ENCODE results near the gene TEF.
"Not testable (repeated sequence)": the region's sequence is repeated elsewhere in the genome, so short reads cannot be mapped to it uniquely, and the experiment has no call there.

Gene TEF

DNA sequence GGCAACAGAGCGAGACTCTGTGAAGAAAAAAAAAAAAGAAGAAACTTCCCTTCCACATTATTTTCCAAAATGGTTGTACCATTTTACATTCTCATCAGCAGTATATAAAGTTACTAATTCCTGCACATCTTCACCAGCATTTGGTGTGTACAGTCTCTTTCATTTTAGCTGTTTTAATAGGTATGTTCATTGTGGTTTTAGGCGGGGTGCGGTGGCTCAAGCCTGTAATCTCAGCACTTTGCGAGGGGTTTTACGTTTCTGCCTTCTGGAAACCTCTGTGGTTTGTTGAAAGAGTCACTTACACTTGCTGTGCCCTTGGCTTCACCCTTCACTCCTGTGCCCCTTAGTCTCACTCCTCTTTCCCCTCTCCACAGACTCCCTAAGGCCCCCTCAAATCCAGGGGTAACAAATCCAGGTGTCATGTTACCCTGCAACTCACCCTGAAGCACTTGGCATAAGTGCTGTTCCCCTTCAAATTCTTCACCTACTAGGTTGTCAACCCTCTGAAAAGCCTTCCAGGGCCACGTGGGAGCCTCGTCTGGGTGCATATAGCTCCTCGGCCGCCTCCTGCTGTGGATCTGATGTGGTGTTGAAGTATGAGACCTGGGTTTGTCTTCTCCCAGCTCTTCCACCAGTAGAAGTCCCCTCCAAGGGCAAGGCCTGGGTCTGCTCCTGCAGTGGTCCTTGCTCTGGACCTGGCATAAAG is 44.1 kb downstream of the TEF start:
- no peak for DNase-seq (ENCODE audit: low read depth)

GRCh38 chr22:41429232-41429950 is 47.6 kb downstream of the TEF start:
- DNase-seq (ENCODE audit: low read depth): no peak

DNA sequence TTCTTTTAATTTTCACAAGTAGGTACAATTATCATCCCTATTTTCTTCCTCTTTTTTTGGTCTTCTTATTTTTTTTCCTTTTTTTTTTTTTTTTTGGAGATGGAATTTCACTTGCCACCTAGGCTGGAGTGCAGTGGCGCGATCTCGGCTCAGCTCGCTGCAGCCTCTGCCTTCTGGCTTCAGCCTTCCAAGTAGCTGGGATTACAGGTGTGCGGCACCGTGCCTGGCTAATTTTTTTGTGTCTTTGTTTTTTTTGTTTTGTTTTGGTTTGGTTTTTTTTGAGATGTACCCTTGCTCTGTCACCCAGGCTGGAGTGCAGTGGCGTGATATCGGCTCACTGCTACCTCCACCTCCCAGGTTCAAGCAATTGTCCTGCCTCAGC is 48.2 kb downstream of the TEF start:
- no peak for DNase-seq (ENCODE audit: low read depth)

DNA sequence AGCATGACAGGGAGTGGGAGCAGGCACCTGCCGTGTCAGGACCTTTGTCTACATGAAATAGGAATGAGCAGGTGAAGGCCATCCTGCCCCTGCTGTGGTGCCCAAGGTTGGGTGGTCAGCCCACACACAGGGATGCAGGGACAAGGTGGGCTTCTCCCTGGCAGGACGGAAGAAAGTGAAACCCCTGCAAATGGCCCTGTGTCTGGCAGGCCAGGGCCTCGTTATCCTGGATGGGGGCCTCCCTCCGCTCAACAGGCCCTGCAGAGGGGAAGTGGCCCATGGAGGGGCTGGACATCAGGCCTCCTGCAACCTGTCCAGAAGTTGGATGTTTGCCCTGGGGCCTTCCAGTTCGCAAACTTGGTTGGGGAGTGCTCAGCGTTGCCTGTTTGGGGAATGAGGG is 49.9 kb downstream of the TEF start:
- no peak for DNase-seq (ENCODE audit: low read depth)

DNA sequence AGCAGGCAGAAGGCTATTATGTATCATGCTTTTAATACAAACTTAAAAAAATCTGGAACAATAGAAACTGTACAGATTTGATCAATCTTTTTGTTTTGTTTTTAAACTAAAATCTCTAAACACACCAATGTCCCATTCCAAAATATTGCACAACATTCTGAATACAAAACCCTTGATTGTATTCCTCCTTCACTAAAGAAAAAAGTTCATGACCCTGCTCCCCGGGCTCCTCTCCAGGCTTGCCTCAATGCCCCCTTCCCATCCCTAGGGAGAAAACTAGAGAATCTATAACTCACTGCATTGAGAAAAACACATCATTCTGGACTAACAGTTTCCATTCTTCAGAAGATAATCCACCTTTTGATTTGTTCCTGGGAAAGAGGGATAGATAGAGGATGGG is 51.7 kb downstream of the TEF start:
- not testable (repeated sequence) for DNase-seq (ENCODE audit: low read depth)

GRCh38 chr22:41434361-41435003 is 52.7 kb downstream of the TEF start:
- DNase-seq (ENCODE audit: low read depth): not testable (repeated sequence)

DNA sequence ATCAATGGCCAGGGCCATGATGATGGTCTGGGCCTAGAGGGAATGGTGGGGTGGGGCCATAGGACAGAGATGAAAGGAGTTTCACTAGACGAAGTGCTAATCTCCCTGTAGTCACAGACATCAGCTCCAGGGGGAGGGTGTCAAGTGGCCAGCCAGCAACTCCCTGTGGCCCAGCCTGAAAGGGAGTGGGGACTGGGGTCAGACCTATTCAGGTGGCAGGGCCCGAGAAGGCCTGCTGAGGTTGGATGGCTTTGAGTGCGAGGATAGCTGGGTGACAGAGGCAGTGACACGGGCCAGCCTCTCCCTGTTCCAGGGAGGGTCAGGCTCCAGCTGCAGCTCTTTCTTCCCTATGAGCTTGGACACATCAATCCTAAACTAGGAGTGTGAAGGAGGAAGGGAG is 53.8 kb downstream of the TEF start:
- DNase-seq (ENCODE audit: low read depth): no peak

DNA sequence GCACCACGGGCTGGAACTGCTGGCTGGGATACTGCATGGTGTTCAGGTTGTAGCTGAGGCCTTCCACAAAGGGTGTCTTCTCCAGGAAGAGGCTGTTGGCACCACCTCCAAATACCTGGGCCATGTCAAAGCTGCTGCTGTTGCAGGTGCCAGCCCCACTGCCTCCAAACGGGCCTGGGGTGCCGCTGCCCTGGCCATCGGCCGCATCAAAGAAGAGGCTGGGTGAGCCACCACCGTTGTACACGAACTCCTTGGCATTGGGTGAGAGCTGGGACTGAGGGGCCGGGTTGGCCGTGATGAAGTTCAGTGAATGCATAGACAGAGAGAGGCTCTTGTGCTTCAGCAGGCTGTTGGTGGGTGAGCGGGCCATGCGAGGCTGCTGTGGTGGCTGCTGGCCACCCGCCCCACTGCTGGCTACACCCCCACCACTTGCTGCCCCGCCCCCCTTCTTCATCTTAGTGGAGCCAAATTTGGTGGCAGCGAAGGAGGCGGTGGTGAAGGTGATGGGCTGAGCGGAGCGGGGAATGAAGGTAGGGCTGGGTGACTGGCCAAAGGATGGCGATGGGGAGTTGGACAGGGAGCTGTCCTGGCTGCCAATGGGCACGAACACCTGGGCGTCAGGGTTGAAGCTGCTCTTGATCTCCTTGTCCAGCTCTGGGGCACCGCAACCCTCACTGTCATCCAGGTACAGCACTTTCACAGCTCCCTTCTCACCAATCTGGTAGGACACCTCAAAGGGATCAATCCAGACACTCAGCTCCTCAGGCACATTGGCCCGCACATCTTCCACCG is 54.8 kb downstream of the TEF start:
- no peak for DNase-seq (ENCODE audit: low read depth)

DNA sequence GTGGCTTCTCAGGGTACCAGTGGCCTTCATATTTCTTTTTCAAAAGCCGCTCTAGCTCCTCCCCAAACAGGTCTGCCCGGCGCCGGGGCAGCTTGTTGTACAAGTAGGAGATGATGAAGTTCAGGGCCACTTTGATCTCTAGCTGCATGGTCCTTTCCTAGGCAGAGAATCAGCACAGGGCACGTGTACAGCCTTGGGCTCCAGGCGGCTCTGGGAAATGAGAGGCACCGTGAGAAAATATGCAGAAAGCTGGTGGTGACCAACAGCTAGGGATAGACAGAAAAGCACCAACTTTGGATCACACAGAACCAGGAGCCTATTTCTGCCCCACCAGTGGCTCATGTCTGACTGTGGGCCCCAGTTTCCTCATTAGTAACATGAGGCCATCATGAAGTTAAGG is 55.5 kb downstream of the TEF start:
- DNase-seq (ENCODE audit: low read depth): no peak

DNA sequence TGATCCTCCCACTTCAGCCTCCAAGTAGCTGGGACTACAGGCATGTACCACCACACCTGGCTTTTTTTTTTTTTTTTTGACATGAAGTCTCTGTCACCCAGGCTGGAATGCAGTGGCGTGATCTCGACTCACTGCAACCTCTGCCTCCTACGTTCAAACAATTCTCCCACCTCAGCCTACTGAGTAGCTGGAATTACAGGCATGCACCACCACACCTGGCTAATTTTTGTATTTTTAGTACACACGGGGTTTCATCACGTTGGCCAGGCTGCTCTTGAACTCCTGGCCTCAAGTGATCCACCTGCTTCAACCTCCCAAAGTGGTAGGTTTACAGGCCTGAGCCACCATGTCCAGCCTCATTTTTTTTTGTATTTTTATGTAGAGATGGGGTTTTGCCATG is 58.8 kb downstream of the TEF start:
- DNase-seq (ENCODE audit: low read depth): not testable (repeated sequence)

DNA sequence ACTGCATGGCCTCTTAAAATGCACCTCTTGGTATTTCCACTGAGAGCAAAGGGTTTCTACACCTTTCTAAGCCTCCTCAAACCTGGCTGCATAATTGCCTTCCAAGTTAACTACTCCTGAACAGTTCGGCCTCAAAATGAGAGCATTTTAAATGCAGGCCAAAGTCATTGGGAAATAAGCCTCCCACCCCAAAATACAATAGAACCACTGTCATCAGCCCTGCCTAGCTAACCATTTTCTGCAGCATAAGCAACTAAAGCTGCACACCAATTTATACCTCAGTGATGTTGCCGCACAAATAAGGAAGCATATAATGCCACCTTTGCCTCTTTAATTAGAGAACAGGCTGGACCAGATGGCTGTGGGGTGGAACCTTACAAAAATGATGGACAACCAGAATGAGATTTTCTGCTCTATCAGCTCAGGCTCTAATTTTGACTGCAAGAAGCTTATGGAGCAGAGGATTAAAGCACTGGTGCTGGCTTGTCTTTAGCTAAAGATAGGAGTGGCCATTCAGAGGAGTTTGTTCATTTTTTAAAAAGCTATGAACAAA is 60.6 kb downstream of the TEF start:
- DNase-seq (ENCODE audit: low read depth): no peak

- peak; percentile 87 for DNase-seq (ENCODE audit: low read depth)
These were observed 62.8 kb downstream of the TEF start for GRCh38 chr22:41444360-41445128.

DNA sequence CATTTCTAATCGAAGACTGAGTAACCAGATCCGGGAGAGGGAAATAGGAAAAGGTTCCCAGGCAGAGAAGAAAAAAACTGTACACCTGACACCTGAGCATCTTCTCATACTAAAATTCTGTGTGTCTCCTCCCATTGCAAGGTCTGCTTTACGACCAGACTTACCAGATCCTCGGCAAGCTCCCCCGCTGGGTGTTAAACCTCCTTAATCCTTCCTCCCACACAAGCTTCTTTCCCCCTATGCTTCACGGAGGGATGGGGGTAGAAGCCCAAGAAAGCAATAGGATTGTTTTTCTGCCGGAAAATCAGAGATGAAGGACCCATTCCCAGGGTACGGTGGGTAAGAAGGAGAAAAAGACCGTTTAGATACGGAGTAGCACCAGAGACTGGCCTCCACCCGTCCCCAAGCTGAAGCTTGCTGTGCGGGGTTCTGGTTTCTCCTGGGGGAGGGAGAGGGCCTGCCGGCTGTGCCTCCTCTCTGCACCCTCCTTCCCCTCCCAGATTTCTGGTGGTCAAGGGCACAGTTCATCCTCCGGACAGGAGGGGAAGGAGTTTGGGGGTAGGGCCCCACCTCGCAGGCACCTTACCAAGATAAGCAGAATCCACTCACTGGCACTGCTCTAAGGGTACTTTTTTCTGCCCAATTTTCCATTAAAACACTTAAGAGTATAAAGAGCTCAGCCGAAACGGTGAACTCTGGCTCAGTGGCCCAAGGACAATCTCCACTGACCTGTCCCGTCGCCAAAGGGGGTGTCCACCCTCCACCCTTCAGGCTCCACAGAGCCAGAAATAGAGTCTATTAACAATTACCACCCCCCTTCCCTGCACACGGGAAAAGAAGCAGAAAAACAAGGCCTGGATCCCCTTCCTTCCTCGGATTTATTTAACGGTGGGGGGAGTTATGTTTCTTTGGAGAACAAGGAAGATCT is 63.7 kb downstream of the TEF start:
- DNase-seq (ENCODE audit: low read depth): no peak

GRCh38 chr22:41446057-41446501 is 64.3 kb downstream of the TEF start:
- no peak for DNase-seq (ENCODE audit: low read depth)

DNA sequence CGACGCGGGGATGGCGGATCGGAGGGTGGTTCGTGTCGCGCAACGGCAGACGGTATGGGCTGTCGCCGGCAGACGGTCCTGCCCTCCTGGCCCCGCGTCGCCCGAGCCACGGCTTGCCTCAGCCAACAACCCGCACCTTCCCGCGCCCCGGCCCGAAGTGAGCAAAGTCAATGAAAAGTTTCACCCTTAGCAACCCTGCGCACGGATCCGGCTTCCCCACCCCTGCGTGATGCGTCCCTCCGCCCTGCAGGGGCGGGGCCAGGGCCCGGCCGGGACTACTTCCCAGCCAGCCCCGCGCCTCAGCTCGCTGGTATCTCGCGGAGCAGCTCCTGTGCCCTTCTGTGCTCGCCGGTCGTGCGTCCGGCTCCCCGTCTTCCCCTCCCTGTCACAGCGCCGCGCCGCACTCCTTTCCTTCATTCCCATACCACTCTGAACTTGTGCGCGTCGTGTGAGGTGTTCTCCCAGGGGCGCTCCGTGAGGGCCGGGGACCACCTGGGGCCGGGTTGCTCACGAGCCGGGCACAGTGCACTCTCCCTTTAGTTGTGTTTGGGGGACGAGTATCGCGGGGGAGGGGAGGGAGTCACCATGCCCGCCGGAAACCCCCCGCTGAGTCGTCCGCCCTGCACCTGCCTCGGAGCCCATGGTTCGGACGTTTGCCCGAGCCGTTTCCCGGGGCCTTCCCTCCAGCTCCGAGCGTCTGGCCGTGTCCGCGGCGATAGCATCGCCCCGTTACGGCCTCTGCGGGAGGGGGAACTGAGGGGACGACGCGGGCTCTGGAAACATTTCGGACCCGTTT is 65.1 kb downstream of the TEF start, which contains the start of gene TOB2:
TSS of gene TOB2 (minus strand) at position 163 of the 796 bp plus-strand sequence. CDS start 9,456 bp downstream, outside the sequence.
- DNase-seq (ENCODE audit: low read depth): peak; percentile 95

GRCh38 chr22:41447435-41448188 is 65.9 kb downstream of the TEF start:
- no peak for DNase-seq (ENCODE audit: low read depth)

DNA sequence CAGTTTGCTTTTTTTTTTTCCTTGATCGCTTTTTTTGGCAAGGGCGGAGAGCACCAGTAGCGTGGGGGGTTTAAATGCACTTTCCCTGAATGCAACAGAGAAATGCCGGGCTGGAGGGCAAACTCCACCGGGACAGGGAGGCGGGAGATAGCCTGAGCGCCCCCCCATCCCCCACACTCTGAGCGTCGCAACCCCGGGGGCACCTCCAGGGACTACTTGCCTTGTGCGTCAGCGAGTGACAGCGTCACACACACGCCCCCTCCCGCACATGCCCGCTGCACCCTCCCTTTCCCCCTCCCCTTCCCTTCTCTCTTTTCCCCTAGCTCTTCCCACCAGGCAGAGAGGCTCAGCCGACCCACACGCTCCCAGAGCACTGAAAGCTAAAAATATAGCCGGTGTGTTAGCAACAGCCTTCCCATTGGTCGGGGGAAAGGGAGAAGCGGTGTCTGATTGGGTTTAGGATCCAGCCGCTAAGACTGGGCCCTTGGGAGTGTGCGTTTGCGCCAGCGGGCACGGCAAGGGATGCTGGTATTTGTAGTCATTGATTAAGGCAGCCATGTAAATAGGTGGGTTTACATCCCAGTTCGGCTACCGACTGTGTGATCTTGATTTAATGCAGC is 66.6 kb downstream of the TEF start:
- DNase-seq (ENCODE audit: low read depth): peak; percentile 91

All from CMK (cell line).